ENCODE measurements around the gene ANGPTL2.

Gene ANGPTL2

GRCh38 chr9:127093319-127094020, 29.0 kb downstream of the ANGPTL2 start:
- TF ChIP-seq YY1 (IDR thresholded peaks at IDR 0.05; ENCODE audit: low read depth): no peak
- no peak for TF ChIP-seq NFIC (IDR thresholded peaks at IDR 0.05)
- no peak for TF ChIP-seq CEBPB (IDR thresholded peaks at IDR 0.05)
- TF ChIP-seq EGR1 (IDR thresholded peaks at IDR 0.05): no peak
- no peak for TF ChIP-seq TAF1 (IDR thresholded peaks at IDR 0.05; ENCODE audit: low read depth)
- no peak for TF ChIP-seq FOXM1 (IDR thresholded peaks at IDR 0.05; ENCODE audit: borderline replicate concordance, low read depth)
- TF ChIP-seq REST (IDR thresholded peaks at IDR 0.05; ENCODE audit: low read depth): no peak
- TF ChIP-seq MAX (IDR thresholded peaks at IDR 0.05): no peak
- no peak for TF ChIP-seq ZBTB7A (IDR thresholded peaks at IDR 0.05; ENCODE audit: low read depth)
- no peak for TF ChIP-seq TCF12 (IDR thresholded peaks at IDR 0.05; ENCODE audit: low read depth)
- TF ChIP-seq RAD21 (IDR thresholded peaks at IDR 0.05; ENCODE audit: low read depth): no peak
- TF ChIP-seq EP300 (IDR thresholded peaks at IDR 0.05; ENCODE audit: borderline replicate concordance): no peak
- TF ChIP-seq USF1 (IDR thresholded peaks at IDR 0.05): no peak
- TF ChIP-seq TEAD4 (IDR thresholded peaks at IDR 0.05): no peak
- no peak for TF ChIP-seq CREB1 (IDR thresholded peaks at IDR 0.05; ENCODE audit: low read depth)

- TF ChIP-seq REST (IDR thresholded peaks at IDR 0.05; ENCODE audit: low read depth) (no peak), NFIC (IDR thresholded peaks at IDR 0.05) (no peak)
These were observed 30.3 kb downstream of the ANGPTL2 start for GRCh38 chr9:127092041-127092608.

GRCh38 chr9:127091526-127091925, 30.9 kb downstream of the ANGPTL2 start:
- TF ChIP-seq REST (IDR thresholded peaks at IDR 0.05; ENCODE audit: low read depth): no peak
- no peak for TF ChIP-seq EP300 (IDR thresholded peaks at IDR 0.05; ENCODE audit: borderline replicate concordance)
- no peak for TF ChIP-seq MAX (IDR thresholded peaks at IDR 0.05)
- TF ChIP-seq NFIC (IDR thresholded peaks at IDR 0.05): no peak
- no peak for TF ChIP-seq ZBTB7A (IDR thresholded peaks at IDR 0.05; ENCODE audit: low read depth)
- TF ChIP-seq TAF1 (IDR thresholded peaks at IDR 0.05; ENCODE audit: low read depth): no peak

GRCh38 chr9:127090341-127090985, 32.0 kb downstream of the ANGPTL2 start:
- no peak for TF ChIP-seq MAX (IDR thresholded peaks at IDR 0.05)
- no peak for TF ChIP-seq TAF1 (IDR thresholded peaks at IDR 0.05; ENCODE audit: low read depth)
- TF ChIP-seq REST (IDR thresholded peaks at IDR 0.05; ENCODE audit: low read depth): no peak
- TF ChIP-seq EGR1 (IDR thresholded peaks at IDR 0.05): no peak

All from Ishikawa (cell line).